Effector memory CD4-positive, alpha-beta T cell (primary cell): Measurements from ENCODE around the gene SPDYC.

Experiments used
- DNase-seq, 3 donors: peaks; one replicate each; pipeline ENCODE4 v3.0.0-alpha.2; 2020
- H3K27ac ChIP-seq: 2 replicates; pipeline ENCODE4 v1.7.0; 2013; ENCODE audit warnings: mild to moderate bottlenecking, low read length, moderate library complexity; ENCODE audit not compliant: insufficient read depth, poor library complexity, severe bottlenecking
- H3K27me3 ChIP-seq: replicated peaks from 2 replicates; pipeline ENCODE4 v1.7.0; 2013; ENCODE audit warnings: mild to moderate bottlenecking, low read length; ENCODE audit not compliant: insufficient read depth, control insufficient read depth, poor library complexity, severe bottlenecking
- H3K36me3 ChIP-seq: 2 replicates; pipeline ENCODE4 v1.7.0; 2013; ENCODE audit warnings: mild to moderate bottlenecking, low read length, moderate library complexity; ENCODE audit not compliant: control insufficient read depth, insufficient read depth
- H3K4me1 ChIP-seq: 2 replicates; pipeline ENCODE4 v1.7.0; 2013; ENCODE audit warnings: low read length, mild to moderate bottlenecking; ENCODE audit not compliant: control insufficient read depth, insufficient read depth, poor library complexity, severe bottlenecking
- H3K4me3 ChIP-seq: 2 replicates; pipeline ENCODE4 v1.7.0; 2013; ENCODE audit warnings: low read length, low read depth, mild to moderate bottlenecking; ENCODE audit not compliant: insufficient read depth, poor library complexity, severe bottlenecking
- H3K9me3 ChIP-seq: 2 replicates; pipeline ENCODE4 v1.7.0; 2013; ENCODE audit warnings: mild to moderate bottlenecking, low read length, moderate library complexity; ENCODE audit not compliant: control insufficient read depth

Gene SPDYC

GRCh38 chr11:65185171-65185570 lies 15.1 kb downstream of the SPDYC start:
- DNase-seq = no peak
- Histone ChIP-seq H3K27ac (no peak overlapping the region), H3K4me1 (peaks cover 23% of the 10 kb centered on the region), H3K4me3 (no peak overlapping the region), H3K9me3 (no peaks in the 10 kb centered on the region), H3K27me3 (no peaks in the 10 kb centered on the region), H3K36me3 (peaks cover 49% of the 10 kb centered on the region)

DNA sequence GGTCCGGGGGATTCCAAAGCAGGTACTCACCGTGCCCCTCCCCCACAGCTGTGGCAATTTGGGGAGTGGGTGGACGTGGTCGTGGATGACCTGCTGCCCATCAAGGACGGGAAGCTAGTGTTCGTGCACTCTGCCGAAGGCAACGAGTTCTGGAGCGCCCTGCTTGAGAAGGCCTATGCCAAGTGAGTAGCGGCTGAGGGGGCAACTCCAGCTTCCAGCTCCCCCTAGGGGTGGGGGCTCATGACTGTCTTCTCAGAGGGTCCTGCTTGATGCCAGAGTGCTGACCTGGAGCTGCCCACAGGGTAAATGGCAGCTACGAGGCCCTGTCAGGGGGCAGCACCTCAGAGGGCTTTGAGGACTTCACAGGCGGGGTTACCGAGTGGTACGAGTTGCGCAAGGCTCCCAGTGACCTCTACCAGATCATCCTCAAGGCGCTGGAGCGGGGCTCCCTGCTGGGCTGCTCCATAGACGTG lies 15.9 kb downstream of the SPDYC start:
- Histone ChIP-seq H3K36me3 (peaks cover 53% of the 10 kb centered on the region), H3K27me3 (no peaks in the 10 kb centered on the region)

DNA sequence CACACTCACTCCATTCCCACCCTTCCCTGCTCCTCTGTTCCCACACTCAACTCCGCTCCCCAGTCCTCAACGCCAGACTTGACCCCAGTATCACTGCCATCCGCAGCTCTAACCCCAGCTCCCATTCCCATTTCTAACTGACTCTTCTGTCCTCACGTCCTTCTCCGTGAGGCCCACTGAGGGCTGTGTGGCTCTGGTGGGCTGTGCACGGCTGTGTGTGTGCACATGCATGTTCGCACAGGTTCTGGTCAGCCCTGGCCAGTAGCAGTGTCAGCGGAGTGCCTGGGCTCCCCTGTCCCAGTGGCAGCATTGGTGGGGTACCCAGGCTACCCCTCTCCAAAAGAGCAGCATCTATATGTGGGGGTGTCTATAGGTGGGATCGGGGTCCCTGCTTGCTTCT lies 16.7 kb downstream of the SPDYC start:
- no peaks in the 10 kb centered on the region for H3K27me3 ChIP-seq
- peaks cover 53% of the 10 kb centered on the region for H3K36me3 ChIP-seq
- no peak for DNase-seq
- no peaks in the 10 kb centered on the region for H3K9me3 ChIP-seq
- no peak overlapping the region for H3K27ac ChIP-seq
- peaks cover 16% of the 10 kb centered on the region for H3K4me1 ChIP-seq
- H3K4me3 ChIP-seq = no peak overlapping the region

More for the DNA sequence above, 15.9 kb downstream of the SPDYC start:
- H3K4me3 ChIP-seq = no peak overlapping the region
- H3K9me3 ChIP-seq = no peaks in the 10 kb centered on the region
- DNase-seq = no peak
- peaks cover 17% of the 10 kb centered on the region for H3K4me1 ChIP-seq
- no peak overlapping the region for H3K27ac ChIP-seq

DNA sequence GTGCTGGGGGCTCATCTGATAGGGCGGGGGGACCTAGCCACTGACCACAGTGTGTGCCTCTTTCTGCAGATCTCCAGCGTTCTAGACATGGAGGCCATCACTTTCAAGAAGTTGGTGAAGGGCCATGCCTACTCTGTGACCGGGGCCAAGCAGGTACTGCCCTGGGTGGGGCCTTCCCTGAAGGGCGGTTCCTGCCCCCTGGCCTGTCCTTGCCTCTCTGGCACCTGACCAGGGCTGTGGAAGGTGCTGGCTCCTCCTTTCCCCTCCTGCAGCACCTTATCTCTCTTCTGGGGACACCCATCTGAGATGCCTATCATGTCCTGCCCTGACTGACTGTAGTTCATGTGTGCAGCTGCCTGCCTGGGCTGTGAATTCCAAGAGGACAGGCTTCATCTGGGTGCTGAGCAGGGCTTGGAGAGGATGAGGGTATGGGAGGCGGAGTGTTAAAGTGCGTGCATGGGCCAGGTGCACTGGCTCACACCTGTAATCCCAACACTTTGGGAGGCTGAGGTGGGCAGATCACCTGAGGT lies 17.2 kb downstream of the SPDYC start:
- H3K4me3 ChIP-seq = no peak overlapping the region
- no peak for DNase-seq
- no peak overlapping the region for H3K27ac ChIP-seq
- H3K27me3 ChIP-seq = no peaks in the 10 kb centered on the region
- H3K9me3 ChIP-seq = no peaks in the 10 kb centered on the region
- H3K36me3 ChIP-seq = peaks cover 57% of the 10 kb centered on the region
- peaks cover 12% of the 10 kb centered on the region for H3K4me1 ChIP-seq

- no peak for DNase-seq
- Histone ChIP-seq H3K9me3 (no peaks in the 10 kb centered on the region), H3K27me3 (no peaks in the 10 kb centered on the region), H3K27ac (no peak overlapping the region), H3K4me1 (peaks cover 4% of the 10 kb centered on the region), H3K36me3 (peaks cover 62% of the 10 kb centered on the region), H3K4me3 (no peak overlapping the region)
Observed at GRCh38 chr11:65187971-65188461, 18.0 kb downstream of the SPDYC start.

GRCh38 chr11:65188486-65188885 lies 18.5 kb downstream of the SPDYC start:
- Histone ChIP-seq H3K4me1 (no peaks in the 10 kb centered on the region), H3K36me3 (peaks cover 62% of the 10 kb centered on the region), H3K4me3 (no peak overlapping the region), H3K27ac (no peak overlapping the region), H3K9me3 (no peaks in the 10 kb centered on the region), H3K27me3 (no peaks in the 10 kb centered on the region)
- DNase-seq = no peak

DNA sequence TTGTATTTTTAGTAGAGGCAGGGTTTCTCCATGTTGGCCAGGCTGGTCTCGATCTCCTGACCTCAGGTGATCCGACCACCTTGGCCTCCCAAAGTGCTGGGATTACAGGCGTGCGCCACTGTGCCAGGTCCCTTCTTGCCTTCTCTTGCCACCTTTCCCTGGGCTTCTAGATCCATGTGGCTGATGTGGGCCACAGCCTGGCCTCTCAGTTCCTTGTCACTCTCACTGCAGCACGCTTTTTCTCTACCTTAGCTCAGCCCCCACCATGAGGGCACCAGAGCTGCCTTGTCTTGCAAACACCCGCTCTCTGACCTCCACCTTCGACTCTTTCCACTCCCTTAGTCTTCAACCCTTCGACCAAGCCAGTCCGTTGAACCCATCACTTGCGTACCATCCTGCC lies 19.2 kb downstream of the SPDYC start:
- no peaks in the 10 kb centered on the region for H3K9me3 ChIP-seq
- no peaks in the 10 kb centered on the region for H3K4me1 ChIP-seq
- no peak for DNase-seq
- H3K36me3 ChIP-seq = peaks cover 58% of the 10 kb centered on the region
- H3K27ac ChIP-seq = no peak overlapping the region
- no peaks in the 10 kb centered on the region for H3K27me3 ChIP-seq
- no peak overlapping the region for H3K4me3 ChIP-seq

- Histone ChIP-seq H3K36me3 (peaks cover 39% of the 10 kb centered on the region), H3K4me1 (no peaks in the 10 kb centered on the region)
- no peak for DNase-seq
Observed at GRCh38 chr11:65194564-65194963, 24.5 kb downstream of the SPDYC start.

GRCh38 chr11:65204143-65204542 lies 34.1 kb downstream of the SPDYC start:
- Histone ChIP-seq H3K4me3 (no peak overlapping the region), H3K27ac (no peak overlapping the region), H3K27me3 (no peaks in the 10 kb centered on the region), H3K36me3 (peaks cover 37% of the 10 kb centered on the region), H3K9me3 (no peaks in the 10 kb centered on the region), H3K4me1 (no peaks in the 10 kb centered on the region)
- no peak for DNase-seq

More at GRCh38 chr11:65194564-65194963, 24.5 kb downstream of the SPDYC start:
- Histone ChIP-seq H3K4me3 (no peak overlapping the region), H3K27ac (no peak overlapping the region), H3K27me3 (no peaks in the 10 kb centered on the region), H3K9me3 (no peaks in the 10 kb centered on the region)

DNA sequence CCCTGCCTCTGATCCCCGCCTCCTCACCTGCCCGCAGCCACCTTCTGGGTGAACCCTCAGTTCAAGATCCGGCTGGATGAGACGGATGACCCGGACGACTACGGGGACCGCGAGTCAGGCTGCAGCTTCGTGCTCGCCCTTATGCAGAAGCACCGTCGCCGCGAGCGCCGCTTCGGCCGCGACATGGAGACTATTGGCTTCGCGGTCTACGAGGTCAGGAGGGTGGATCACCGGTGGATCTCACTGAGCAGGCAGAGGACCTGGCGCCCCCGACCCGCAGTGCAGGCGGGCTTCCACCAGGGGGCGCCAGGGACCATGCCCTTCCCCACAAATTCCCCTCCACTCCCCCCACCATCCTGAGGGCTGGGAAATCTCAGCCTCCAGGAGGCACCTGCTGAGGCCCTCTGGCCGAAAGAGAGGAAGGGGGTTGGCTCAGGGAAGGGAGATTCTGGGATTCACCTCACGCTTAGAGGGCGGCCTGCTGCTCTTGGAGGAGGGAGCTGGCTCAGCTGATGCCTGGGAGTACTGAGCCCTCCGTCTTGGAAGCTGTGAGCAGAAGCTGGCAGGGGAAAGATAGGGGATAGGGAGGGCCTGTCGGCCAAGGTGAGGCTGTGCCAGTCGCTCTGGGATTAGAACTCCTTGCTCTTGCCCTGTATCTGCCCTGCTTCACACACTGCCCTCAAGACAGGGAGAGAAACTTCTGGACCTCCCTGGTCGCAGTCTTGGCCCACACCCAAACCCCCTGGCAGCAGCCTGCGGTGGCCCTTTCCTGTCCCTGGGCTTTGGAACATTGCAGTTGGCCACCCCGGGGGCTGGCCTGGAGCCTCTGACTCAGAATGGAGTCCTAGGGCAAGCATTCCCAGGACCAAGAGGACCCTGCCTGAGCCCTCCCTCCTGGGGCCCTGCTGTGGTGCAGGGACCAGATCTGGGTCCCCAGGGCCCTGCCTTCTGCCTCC lies 34.9 kb downstream of the SPDYC start:
- H3K4me1 ChIP-seq = no peaks in the 10 kb centered on the region
- no peak overlapping the region for H3K27ac ChIP-seq
- DNase-seq = peak; percentile 13 to 38 (median 19)
- H3K9me3 ChIP-seq = no peaks in the 10 kb centered on the region
- H3K36me3 ChIP-seq = peaks cover 44% of the 10 kb centered on the region
- no peak overlapping the region for H3K4me3 ChIP-seq
- H3K27me3 ChIP-seq = no peaks in the 10 kb centered on the region
